ENCODE data around the gene CLCN1. TPM values are rescaled to one million over a fixed set of nuclear protein-coding genes. Genes with fewer than 3 reads are reported as not detected.

CLCN1 gene
- total and polyA plus RNA-seq, 2 donors from 2014 or later, result 0.35 TPM; not detected in 1

DNA sequence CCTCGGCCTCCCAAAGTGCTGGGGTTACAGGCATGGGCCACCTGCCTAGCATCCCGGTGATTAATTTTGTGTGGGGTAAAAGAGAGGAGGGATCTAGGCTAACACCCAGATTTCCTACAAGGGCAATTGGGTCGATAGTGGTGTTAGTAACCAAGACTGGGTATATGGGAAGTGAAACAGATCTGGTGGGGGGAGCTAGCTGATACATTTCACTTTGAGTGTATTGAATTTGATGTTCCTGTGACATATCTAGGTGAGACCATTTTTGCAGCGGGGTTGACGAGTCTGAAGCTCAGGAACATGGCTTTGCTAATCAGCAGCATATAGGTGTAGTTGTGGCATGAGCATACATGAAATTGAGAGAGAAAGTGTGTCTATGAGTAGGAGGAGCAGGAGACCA lies 12.0 kb downstream of the CLCN1 start:
- Histone ChIP-seq H3K9me3 (ENCODE audit: control insufficient read depth in 2 of 3, insufficient read depth in 1 of 3, low read length in 3 of 3) (no peaks in the 10 kb centered on the region), H3K27me3 (ENCODE audit: control insufficient read depth, insufficient read depth, low read length) (no peaks in the 10 kb centered on the region), H3K27ac (ENCODE audit: low read depth in 2 of 2, low read length in 2 of 2) (no peak overlapping the region), H3K9ac (ENCODE audit: low read length in 3 of 3) (no peak overlapping the region), H3K4me1 (ENCODE audit: control insufficient read depth in 2 of 3, insufficient read depth in 2 of 3, low read depth in 1 of 3, low read length in 3 of 3) (peaks cover 0 to 2% (median 0%) of the 10 kb centered on the region in 3 donors), H3K4me3 (ENCODE audit: low read length in 3 of 3) (no peak overlapping the region), H3K36me3 (ENCODE audit: control insufficient read depth in 2 of 3, insufficient read depth in 3 of 3, low read length in 3 of 3) (no peaks in the 10 kb centered on the region)
- TF ChIP-seq, protein P1, sequence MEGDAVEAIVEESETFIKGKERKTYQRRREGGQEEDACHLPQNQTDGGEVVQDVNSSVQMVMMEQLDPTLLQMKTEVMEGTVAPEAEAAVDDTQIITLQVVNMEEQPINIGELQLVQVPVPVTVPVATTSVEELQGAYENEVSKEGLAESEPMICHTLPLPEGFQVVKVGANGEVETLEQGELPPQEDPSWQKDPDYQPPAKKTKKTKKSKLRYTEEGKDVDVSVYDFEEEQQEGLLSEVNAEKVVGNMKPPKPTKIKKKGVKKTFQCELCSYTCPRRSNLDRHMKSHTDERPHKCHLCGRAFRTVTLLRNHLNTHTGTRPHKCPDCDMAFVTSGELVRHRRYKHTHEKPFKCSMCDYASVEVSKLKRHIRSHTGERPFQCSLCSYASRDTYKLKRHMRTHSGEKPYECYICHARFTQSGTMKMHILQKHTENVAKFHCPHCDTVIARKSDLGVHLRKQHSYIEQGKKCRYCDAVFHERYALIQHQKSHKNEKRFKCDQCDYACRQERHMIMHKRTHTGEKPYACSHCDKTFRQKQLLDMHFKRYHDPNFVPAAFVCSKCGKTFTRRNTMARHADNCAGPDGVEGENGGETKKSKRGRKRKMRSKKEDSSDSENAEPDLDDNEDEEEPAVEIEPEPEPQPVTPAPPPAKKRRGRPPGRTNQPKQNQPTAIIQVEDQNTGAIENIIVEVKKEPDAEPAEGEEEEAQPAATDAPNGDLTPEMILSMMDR (IDR thresholded peaks at IDR 0.05; ENCODE audit: borderline replicate concordance, extremely low read depth, insufficient read depth), result no peak
- intact Hi-C loops (cut with DNase I), result no loop called here
- no peak for DNase-seq
- no peak for FAIRE-seq

DNA sequence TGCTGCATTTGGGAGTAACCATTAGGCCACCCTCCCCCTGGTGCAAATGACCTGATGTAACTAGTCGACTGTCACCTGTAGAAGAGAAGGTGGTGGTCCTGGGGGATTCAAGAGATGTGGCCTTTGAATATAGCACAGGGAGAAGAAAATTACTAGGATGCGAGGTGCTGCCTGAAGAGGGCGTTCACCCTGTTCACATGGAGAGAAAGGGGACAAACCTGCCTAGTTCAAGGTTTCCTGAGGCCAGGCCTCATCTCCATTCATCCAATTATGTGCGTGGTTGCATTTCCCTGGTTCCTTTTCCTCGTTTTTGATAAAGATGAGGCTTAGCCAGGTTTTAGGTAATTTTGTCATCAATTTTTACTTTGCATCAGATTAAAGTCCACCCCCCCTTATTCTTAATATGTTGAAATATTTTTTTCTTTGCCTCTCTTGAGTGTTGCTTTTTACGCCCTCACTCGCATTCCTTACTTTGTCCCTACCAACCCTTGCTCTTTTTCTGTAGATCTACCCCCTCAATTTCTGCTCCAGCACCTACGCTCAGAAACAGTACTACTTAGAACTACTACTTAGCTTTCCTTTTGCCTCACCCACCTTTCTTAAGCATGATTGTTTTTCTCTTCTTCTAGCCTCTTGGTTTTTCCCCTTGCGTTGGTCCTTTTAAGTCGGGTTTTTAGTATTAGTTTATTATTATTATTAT lies 13.7 kb downstream of the CLCN1 start:
- no peaks in the 10 kb centered on the region for H3K27me3 ChIP-seq (ENCODE audit: control insufficient read depth, insufficient read depth, low read length)
- intact Hi-C loops (cut with DNase I), result no loop called here
- H3K9ac ChIP-seq (ENCODE audit: low read length in 3 of 3), result no peak overlapping the region
- no peaks in the 10 kb centered on the region for H3K9me3 ChIP-seq (ENCODE audit: control insufficient read depth in 2 of 3, insufficient read depth in 1 of 3, low read length in 3 of 3)
- no peak overlapping the region for H3K27ac ChIP-seq (ENCODE audit: low read depth in 2 of 2, low read length in 2 of 2)
- H3K4me3 ChIP-seq (ENCODE audit: low read length in 3 of 3), result no peak overlapping the region
- H3K36me3 ChIP-seq (ENCODE audit: control insufficient read depth in 2 of 3, insufficient read depth in 3 of 3, low read length in 3 of 3), result no peaks in the 10 kb centered on the region
- FAIRE-seq, result no peak
- DNase-seq, result no peak
- H3K4me1 ChIP-seq (ENCODE audit: control insufficient read depth in 2 of 3, insufficient read depth in 2 of 3, low read depth in 1 of 3, low read length in 3 of 3), result no peaks in the 10 kb centered on the region
- TF ChIP-seq, protein P1 (IDR thresholded peaks at IDR 0.05; ENCODE audit: borderline replicate concordance, extremely low read depth, insufficient read depth), result no peak

DNA sequence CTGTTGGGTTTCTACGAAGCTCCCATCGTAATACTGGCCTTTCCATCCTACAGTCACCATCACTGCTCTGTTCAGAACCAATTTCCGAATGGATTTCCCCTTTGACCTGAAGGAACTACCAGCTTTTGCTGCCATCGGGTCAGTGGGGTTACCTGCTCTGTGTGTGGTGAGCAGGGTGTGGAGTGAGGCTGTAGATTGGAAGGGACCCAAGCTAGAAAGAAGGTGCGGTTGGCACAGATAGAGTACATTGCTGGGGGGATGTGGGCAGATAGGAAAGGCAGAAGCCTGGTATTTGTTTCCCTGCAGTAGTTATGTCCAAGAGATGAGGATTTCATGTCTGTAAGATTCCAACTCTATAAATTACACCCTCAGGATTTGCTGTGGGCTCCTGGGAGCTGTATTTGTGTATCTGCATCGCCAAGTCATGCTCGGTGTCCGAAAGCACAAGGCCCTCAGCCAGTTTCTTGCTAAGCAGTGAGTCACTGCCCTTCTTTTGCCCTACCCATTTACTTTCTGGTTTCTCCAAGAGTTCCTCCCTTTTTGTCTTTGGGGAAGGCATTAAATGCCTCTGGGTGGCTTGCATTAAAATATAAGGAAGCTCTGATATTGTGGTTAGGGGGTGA lies 15.4 kb downstream of the CLCN1 start:
- H3K4me3 ChIP-seq (ENCODE audit: low read length in 3 of 3), result no peak overlapping the region
- H3K4me1 ChIP-seq (ENCODE audit: control insufficient read depth in 2 of 3, insufficient read depth in 2 of 3, low read depth in 1 of 3, low read length in 3 of 3), result no peaks in the 10 kb centered on the region
- TF ChIP-seq, protein P1 (IDR thresholded peaks at IDR 0.05; ENCODE audit: borderline replicate concordance, extremely low read depth, insufficient read depth), result no peak
- no peaks in the 10 kb centered on the region for H3K36me3 ChIP-seq (ENCODE audit: control insufficient read depth in 2 of 3, insufficient read depth in 3 of 3, low read length in 3 of 3)
- DNase-seq (no peak), FAIRE-seq (no peak)
- intact Hi-C loops (cut with DNase I), result no loop called here
- no peaks in the 10 kb centered on the region for H3K27me3 ChIP-seq (ENCODE audit: control insufficient read depth, insufficient read depth, low read length)
- no peaks in the 10 kb centered on the region for H3K9me3 ChIP-seq (ENCODE audit: control insufficient read depth in 2 of 3, insufficient read depth in 1 of 3, low read length in 3 of 3)
- no peak overlapping the region for H3K27ac ChIP-seq (ENCODE audit: low read depth in 2 of 2, low read length in 2 of 2)
- no peak overlapping the region for H3K9ac ChIP-seq (ENCODE audit: low read length in 3 of 3)

Measured in kidney (tissue), 14 donors.